Cardiac fibroblast (primary cell): ENCODE measurements around the gene HADHA.

ENCODE experiments used
- DNase-seq, 2 donors: peaks; one replicate each; pipeline versions ENCODE4 v3.0.0 to v3.0.0-alpha.2; 2010; ENCODE audit warnings: low read depth in 2 of 2
- H3K4me3 ChIP-seq, 2 donors: replicated peaks in 1 of 2; 1 replicate in 1 of 2; 2 replicates in 1 of 2; pipeline ENCODE4 v1.5.1; 2011; ENCODE audit warnings: low read depth in 2 of 2, low read length in 2 of 2, mild to moderate bottlenecking in 2 of 2, moderate library complexity in 1 of 2
- CTCF ChIP-seq: IDR thresholded peaks from one replicate; pipeline ENCODE4 v1.5.1; 2011; ENCODE audit warnings: low read depth, mild to moderate bottlenecking, low read length, inconsistent platforms

Gene HADHA

DNA sequence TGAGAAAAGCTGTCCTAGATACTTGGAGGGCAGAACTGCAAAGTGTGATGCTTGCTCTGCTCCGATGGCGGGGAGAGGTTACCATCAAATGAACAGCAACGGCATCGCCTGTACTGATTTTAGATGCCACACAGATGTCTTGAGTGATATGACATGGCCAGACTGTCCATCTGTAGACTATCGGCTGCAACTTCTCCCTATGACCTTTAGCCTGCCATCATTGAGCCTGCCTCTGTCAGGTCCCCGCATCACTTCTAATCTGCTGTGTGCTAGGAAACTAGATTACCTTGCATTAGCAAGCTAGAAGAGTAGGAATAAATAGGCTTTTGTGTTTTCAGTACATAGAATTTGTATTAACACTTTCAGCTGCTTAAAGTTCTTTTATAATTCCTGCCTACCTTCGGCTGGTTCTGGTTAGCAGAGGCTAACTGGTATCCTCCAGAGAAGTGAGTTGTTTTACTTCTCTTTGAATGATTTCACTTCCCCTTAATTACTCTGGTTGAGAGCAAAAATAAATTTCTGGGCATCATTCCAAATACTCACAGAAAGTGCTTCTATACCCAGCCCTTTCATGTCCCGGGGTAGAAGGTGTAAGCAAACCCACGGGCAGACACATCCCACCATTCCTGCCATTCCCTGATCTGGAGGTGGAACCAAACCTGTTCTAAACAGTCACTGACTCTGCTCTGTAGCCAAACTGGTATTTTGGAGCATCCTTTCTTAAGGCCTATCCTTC lies 47.6 kb downstream of the HADHA start:
- H3K4me3 ChIP-seq: no peak overlapping the region
- no peak for DNase-seq
- TF ChIP-seq CTCF: no peak

DNA sequence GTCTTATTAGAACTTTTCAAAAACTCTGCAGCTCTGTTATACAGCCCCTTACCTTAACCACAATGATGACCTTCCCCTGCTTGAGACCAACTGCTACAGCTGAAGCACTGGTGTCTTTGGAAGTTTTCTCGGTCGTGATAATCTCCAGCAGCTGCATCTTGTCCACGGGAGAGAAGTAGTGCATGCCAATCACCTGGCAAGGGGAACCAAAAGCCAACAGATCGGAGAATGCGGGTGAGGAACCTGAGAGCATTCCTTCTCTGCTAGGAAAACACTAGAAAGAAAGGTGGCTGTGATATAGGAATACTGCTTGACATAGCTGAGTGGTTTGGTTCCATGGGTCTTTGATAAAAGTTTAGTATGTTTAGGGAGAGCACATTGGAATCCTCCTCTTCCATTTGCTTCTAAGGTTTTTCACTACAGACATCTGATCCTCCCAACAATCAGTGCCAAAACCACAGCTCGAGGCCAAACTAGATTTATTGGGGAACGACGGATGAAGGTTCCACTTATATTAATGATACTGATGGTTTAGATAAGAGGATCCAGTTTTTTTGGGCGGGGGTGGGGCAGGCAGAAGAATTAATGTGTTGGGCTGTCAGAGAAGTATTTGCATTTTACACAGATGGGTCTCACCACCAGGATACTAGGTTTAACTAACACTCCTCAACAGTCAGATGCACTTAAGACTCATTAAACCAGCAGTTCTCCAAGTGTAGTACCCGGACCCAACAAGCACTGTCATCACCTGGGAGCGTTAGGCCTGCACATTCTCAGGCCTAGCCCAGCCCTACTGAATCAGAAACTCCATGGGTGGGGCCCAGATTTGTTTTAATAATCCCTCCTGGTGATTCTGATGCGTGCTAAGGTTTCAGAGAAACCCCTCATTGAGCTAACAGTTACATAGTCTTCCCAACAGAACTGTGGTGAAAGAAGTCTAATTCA lies 49.1 kb downstream of the HADHA start:
- DNase-seq: no peak
- TF ChIP-seq CTCF: no peak
- no peak overlapping the region for H3K4me3 ChIP-seq

DNA sequence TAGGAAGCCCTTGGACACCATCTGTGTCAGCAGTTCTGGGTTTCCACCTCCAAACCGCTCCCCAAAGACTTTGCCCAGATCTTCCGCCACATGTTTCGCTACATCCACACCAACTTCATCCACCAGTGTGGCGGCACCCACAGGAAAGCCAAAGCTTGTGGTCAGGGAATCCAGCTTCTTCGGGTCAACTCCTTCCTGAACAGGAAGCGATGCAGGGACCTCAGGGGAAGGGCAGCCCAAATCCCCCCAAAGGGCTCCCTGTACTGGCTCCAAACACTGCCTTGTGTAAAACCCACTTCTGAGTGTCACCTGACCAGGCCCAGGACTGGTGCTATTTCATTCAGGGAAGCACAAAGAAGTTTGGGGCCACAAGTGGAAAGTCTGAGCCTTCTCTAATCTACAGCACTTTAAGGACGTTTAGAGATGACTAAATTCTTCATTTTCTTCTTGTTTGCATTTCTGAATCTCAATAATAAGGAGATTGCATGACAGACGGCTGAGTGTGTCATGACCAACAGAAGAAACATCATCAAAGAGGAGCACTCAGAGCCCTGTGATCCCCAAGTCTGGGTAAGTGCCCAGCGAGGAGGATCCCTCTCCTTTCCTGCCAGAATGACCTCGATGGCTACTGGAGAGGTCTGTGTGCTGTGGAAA lies 50.7 kb downstream of the HADHA start:
- H3K4me3 ChIP-seq: no peak overlapping the region
- TF ChIP-seq CTCF: no peak
- DNase-seq: no peak

GRCh38 chr2:26191316-26192159 lies 52.9 kb downstream of the HADHA start:
- H3K4me3 ChIP-seq: no peak overlapping the region
- TF ChIP-seq CTCF: no peak
- DNase-seq: no peak

- no peak overlapping the region for H3K4me3 ChIP-seq
- no peak for DNase-seq
- no peak for TF ChIP-seq CTCF
Measured at GRCh38 chr2:26190369-26190768, 54.1 kb downstream of the HADHA start.

DNA sequence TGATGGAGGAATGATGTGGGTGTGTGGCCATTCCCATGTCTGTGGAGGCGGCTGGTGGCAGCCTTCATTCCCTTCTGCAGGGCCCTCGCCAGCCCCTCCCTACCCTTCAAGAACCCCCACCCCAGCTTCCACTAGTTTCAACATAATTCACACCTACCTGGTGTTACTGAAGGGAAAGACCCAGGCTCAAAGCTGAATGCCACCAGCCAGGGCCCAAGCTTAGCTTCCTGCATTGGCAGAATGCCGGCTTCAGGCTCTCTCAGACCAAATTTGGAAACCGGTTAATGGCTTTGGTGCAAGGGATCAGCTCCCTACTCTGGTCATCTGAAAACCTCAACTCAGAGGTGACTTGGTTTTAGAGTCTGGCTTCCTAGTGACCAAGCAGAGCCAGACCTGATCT lies 54.7 kb downstream of the HADHA start:
- no peak for TF ChIP-seq CTCF
- no peak for DNase-seq
- H3K4me3 ChIP-seq: no peak overlapping the region
